Mucosa of descending colon (tissue), 3 donors: ENCODE results near the gene AXL. TPM values are rescaled to one million over a fixed set of nuclear protein-coding genes. Genes with fewer than 3 reads are reported as not detected.

Source experiments
- ATAC-seq: fragments of 200-7000 bp; cut with Tn5 transposase; one replicate; pipeline ENCODE4 v1.9.1; 2020; ENCODE audit warnings: mild to moderate bottlenecking, moderate library complexity
- DNase-seq, 3 donors: peaks; one replicate each; pipeline ENCODE4 v3.0.0-alpha.2; 2020
- H3K36me3 ChIP-seq: fragments of 200-600 bp; one replicate; pipeline ENCODE4 v1.8.0; 2021; ENCODE audit warnings: low read depth, mild to moderate bottlenecking
- H3K4me1 ChIP-seq: fragments of 200-600 bp; one replicate; pipeline ENCODE4 v1.8.0; 2021; ENCODE audit warnings: low read depth, mild to moderate bottlenecking
- H3K4me3 ChIP-seq: fragments of 200-600 bp; one replicate; pipeline ENCODE4 v1.8.0; 2021; ENCODE audit warnings: mild to moderate bottlenecking
- H3K9me3 ChIP-seq: fragments of 200-600 bp; one replicate; pipeline ENCODE4 v1.8.0; 2021; ENCODE audit warnings: mild to moderate bottlenecking
- intact Hi-C, 2 donors: fragments of 100-400 bp; cut with DNase I in 1 of 2; cut with micrococcal nuclease in 1 of 2; formaldehyde crosslinking; loops; one replicate each; pipeline versions ENCODE4 v1.11.0 to v1.11.1; 2022; cut with DNase I, micrococcal nuclease
- total RNA-seq, 3 donors: library from RNA; stranded (reverse); fragmentation: NEBNext Ultra II Directional in 2 of 3; extraction: Animal tissue kit (Norgen Biotek cat#: 25700) in 2 of 3; gene quantifications; one replicate each; pipeline versions ENCODE4 v1.2.1 to v1.2.4, GENCODE V29; 2021 to 2023
- TF ChIP-seq, protein P1 (sequence below): fragments of 200-600 bp; IDR thresholded peaks from one replicate; pipeline ENCODE4 v1.8.0; 2022; ENCODE audit warnings: antibody characterized with exemption, mild to moderate bottlenecking
- donor health status: DM: no; HTN: no; CAD: no; lungs with moderate emphysema.
- donor health status: DM: no; HTN: no; CAD: no.
- donor health status: DM: no; HTN: yes; CAD: no.

AXL gene
- total RNA-seq, 3 donors from 2014 or later: 7.3 to 93.6 (median 19.3) TPM

DNA sequence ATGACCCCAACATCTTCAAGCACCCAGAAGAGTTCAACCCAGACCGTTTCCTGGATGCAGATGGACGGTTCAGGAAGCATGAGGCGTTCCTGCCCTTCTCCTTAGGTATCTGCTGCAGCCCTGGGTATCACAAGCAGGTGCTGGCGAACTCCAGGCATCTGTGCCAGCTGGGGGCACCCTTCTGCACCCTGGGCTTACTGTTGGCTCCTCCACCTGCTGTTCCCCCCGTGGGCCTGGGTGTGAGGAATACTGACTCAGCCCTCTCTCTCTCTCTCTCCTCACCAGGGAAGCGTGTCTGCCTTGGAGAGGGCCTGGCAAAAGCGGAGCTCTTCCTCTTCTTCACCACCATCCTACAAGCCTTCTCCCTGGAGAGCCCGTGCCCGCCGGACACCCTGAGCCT lies 13.0 kb upstream of the AXL start:
- Histone ChIP-seq H3K36me3 (no peaks in the 10 kb centered on the region), H3K4me3 (no peak overlapping the region), H3K9me3 (no peaks in the 10 kb centered on the region), H3K4me1 (no peaks in the 10 kb centered on the region)
- intact Hi-C loops: loop anchor here in 1 of 2 donors (10.0 kb wide), 1 partner anchor 49 kb away; no protein-coding TSS in a partner anchor
- no peak for ATAC-seq
- TF ChIP-seq, protein P1, sequence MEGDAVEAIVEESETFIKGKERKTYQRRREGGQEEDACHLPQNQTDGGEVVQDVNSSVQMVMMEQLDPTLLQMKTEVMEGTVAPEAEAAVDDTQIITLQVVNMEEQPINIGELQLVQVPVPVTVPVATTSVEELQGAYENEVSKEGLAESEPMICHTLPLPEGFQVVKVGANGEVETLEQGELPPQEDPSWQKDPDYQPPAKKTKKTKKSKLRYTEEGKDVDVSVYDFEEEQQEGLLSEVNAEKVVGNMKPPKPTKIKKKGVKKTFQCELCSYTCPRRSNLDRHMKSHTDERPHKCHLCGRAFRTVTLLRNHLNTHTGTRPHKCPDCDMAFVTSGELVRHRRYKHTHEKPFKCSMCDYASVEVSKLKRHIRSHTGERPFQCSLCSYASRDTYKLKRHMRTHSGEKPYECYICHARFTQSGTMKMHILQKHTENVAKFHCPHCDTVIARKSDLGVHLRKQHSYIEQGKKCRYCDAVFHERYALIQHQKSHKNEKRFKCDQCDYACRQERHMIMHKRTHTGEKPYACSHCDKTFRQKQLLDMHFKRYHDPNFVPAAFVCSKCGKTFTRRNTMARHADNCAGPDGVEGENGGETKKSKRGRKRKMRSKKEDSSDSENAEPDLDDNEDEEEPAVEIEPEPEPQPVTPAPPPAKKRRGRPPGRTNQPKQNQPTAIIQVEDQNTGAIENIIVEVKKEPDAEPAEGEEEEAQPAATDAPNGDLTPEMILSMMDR: no peak
- no peak for DNase-seq

DNA sequence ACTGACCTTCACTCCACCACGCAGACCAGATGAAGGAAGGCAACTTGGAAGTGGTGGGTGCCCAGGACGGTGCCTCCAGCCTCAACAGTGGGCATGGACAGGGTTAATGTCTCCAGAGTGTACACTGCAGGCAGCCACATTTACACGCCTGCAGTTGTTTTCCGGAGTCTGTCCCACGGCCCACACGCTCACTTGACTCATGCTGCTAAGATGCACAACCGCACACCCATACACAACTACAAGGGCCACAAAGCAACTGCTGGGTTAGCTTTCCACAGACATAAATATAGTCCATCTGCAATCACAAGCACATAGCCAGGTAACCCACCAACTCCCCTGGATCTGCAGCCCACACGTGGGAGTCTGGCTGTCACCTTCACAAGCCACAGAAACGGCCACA lies 12.6 kb upstream of the AXL start:
- DNase-seq (no peak), ATAC-seq (no peak)
- Histone ChIP-seq H3K36me3 (no peaks in the 10 kb centered on the region), H3K9me3 (no peaks in the 10 kb centered on the region), H3K4me3 (no peak overlapping the region), H3K4me1 (no peaks in the 10 kb centered on the region)
- TF ChIP-seq, protein P1: no peak
- intact Hi-C loops: loop anchor here in 1 of 2 donors (10.0 kb wide), 1 partner anchor 48 kb away; no protein-coding TSS in a partner anchor

DNA sequence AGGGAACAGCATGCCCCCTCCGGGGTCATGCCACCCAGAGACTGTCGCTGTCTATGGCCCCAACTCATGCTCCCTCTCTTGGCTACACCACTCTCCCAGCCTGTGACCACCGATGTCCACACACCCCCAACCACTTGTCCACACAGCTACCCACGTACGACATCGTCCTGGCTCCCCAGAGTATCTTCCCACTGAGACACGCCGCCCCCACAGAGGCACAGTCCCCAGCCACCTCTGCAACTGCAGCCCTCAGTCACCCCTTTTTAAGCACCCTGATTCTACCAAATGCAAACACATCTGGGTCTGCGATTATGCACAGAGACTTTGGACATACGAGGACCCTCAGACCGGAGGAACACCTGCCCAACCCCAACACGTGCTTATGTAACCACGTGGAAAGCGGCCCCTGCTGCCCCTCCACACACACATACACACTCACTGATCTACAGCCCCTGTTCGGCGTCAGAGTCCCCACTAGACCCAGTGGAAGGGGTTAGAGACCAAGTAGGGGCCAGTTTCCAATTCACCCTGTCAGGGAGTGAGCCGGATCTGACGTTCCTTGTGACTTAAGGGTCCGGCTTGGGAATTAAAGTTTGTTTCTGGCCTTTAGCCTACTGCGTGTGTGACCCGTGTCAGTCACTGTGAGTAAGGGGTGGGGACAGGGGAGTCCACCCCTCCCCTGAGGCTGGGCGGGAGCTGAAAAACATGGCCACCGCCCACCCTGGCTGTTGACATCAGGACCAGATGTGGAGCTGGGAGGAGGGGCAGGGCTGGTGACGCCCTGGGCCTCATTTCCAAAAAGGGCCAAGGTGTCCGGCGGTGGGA lies 11.9 kb upstream of the AXL start:
- ATAC-seq (peak; percentile 53), DNase-seq (peak in 2 of 3 donors; percentile 56 to 63)
- H3K9me3 ChIP-seq: no peaks in the 10 kb centered on the region
- no peaks in the 10 kb centered on the region for H3K4me1 ChIP-seq
- H3K4me3 ChIP-seq: no peak overlapping the region
- intact Hi-C loops: loop anchor here in 1 of 2 donors (10.0 kb wide), 1 partner anchor 48 kb away; no protein-coding TSS in a partner anchor
- H3K36me3 ChIP-seq: no peaks in the 10 kb centered on the region
- TF ChIP-seq, protein P1: no peak

DNA sequence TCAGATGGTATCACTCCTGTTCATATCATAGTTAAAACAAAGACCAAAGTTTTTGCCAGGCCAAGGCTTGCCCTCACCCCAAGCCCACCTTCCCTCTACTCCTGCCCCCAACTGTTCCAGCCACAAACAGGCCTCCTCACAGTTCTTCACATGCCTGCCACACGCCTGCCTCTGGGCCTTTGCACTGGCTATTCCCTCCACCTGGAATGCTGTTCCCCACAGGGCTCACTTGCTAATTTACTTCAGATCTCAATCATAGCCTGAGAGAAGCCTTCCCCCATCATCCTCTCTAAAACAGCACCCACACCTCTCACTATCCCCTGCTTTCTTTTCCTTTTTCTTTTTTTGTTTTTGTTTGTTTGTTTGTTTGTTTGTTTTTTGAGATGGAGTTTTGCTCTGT lies 4.9 kb upstream of the AXL start:
- intact Hi-C loops: no loop called here
- H3K4me1 ChIP-seq: peaks cover 3% of the 10 kb centered on the region
- TF ChIP-seq, protein P1: no peak

DNA sequence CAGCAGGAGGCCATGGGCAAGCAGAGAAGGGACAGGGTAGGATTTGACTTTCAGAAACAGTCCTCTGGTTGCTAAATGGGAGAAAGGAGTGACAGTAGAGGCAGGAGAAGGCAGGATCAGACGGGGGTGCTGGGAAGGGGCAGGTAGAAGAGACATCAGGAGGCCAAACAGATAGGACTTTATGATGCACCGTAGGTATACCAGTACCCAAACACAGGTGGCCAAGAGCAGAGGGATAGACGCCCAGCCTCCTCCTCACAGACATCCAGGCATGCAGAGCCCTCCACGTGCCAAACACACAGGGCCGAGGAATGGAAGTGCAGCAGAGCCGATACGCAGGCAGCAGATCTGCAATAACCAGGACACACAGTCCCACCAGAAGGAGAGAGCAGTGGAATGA lies 1.3 kb upstream of the AXL start:
- Histone ChIP-seq H3K9me3 (no peaks in the 10 kb centered on the region), H3K4me3 (no peak overlapping the region), H3K4me1 (peaks cover 3% of the 10 kb centered on the region), H3K36me3 (no peaks in the 10 kb centered on the region)
- ATAC-seq (no peak), DNase-seq (no peak)
- intact Hi-C loops: no loop called here
- TF ChIP-seq, protein P1: no peak

More for the DNA sequence above, 4.9 kb upstream of the AXL start:
- ATAC-seq (no peak), DNase-seq (no peak)
- no peak overlapping the region for H3K4me3 ChIP-seq
- H3K9me3 ChIP-seq: no peaks in the 10 kb centered on the region
- H3K36me3 ChIP-seq: no peaks in the 10 kb centered on the region
